Skin of body (tissue), 2 donors: ENCODE results near the gene IFNG. TPM values are rescaled to one million over a fixed set of nuclear protein-coding genes. Genes with fewer than 3 reads are reported as not detected.

ENCODE experiments used
- DNase-seq: peaks from one replicate; lab custom pipeline; 2025; lab: John Stamatoyannopoulos, UW
- total RNA-seq: library from RNA; depleted of rRNA; stranded (reverse); fragments of >200 nt; gene quantifications from one replicate; pipeline ENCODE4 v1.2.3, GENCODE V29; 2014

Gene IFNG
- total RNA-seq, 1 donor from 2014 or later, result 0.20 TPM

DNA sequence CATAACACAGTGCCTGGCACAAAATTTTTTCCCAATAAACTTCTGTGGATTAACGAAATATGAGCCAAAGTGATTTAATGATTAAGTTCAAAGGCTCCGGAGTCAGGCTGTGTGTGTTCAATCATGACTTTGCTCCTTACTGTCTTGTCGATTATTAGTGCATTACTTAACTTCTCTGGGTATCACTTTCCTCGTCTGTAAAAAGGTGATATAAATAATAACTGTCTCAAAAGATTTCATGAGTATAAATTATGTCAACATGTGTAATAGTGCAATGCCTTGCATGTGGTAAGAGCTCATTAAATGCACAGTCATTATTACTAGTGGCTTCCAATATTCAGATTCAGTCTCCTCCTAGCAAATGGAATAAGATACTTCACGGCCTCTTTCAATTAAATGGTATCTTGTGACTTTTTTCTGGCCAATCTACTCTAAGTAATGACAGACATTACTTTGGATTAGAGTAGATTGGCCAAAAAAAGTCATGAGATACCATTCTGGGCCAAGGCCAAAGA lies 6.8 kb upstream of the IFNG start:
- DNase-seq, result no peak

DNA sequence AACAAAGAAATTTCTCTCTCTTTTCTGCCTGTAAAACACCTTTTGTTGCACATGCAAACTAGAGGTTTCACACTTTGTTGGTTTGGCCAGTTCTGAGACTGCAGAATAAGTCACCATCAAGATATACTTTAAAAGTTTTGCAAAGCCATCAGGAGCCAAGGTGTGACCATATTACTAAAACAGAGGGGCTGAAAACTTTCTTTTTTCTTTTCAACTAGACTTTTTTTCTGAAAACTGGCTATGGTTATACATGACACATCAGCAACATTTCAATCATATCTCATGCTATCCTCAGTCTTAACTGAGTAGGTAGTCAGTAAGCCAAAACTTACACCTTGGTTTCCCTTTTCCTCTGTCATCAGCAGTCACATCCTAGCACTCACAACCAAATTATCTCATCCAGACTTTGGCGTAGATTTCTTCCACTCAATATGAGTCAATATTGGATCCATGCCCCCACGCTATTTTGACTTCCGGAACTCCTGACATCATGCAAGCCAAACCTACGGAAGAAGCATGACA lies 4.1 kb upstream of the IFNG start:
- no peak for DNase-seq

DNA sequence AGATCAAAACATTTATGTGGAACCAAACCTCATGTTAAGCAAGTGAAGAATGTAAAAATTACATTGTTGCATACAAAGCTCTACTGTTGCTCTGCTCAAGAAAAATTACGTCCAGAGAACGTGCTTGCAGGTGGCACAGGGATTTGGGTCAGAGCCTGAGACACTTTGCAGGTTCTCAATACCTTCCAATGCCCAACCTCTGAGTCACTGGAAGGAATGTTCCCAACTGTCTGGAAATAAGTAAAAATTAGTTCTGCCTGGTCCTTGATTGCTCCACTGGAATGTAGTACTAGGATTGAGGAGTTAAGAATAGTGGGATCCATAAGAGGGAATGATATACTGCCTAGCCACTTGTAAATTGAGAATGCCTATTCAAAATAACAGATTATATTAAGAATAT lies 2.8 kb upstream of the IFNG start:
- DNase-seq, result no peak

DNA sequence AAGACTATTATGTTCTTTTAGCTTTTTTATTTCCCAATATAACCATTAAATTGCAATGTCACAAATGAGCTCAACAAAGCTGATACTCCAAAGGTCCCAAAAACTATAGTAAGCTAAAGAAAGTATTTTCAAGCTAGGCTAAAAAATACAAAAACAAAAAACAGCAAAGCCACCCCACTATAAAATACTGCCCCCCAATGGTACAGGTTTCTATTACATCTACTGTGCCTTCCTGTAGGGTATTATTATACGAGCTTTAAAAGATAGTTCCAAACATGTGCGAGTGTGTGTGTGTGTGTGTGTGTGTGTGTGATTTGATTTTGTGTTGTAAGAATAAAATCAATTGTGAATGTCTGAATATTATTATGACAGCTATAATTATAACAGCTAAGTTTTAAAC lies 1.1 kb downstream of the IFNG start:
- no peak for DNase-seq

DNA sequence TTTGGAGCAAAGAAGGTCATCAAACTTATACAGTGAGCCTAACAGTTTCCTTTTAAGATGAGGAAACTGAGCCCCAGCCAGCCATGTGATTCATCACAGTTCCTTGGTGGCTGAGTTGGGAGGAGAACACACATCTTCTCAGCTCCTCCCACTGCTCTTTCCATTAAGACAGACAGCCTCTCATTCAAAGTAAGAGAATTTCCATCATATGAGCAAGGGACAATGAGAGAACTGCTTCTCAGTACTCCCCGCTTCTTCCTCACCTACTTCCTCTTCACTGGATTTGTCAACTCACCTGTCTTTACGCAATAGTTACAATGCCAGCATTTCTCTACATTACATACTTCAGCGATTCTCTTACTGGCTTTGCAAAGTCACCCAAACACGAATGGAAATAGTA lies 2.2 kb downstream of the IFNG start:
- no peak for DNase-seq

DNA sequence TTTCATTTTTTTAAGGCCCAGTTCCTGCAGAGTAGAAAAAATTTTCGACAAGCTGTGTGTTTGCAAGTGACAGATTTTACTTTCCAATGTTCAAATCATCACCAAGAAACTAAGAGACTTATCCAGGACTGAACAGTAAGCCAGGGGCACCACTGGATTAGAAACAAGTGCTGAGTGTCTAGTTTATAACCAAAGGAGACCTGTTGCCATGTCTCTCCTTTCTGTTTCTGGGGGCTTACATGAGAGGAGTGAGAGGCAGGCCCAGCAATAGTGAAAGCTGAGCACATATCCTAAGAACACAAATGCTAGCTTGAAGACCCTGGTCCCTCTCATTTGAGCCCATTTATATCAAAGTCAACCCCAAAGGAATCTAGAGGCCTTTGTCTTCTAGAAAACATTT lies 2.9 kb downstream of the IFNG start:
- no peak for DNase-seq

DNA sequence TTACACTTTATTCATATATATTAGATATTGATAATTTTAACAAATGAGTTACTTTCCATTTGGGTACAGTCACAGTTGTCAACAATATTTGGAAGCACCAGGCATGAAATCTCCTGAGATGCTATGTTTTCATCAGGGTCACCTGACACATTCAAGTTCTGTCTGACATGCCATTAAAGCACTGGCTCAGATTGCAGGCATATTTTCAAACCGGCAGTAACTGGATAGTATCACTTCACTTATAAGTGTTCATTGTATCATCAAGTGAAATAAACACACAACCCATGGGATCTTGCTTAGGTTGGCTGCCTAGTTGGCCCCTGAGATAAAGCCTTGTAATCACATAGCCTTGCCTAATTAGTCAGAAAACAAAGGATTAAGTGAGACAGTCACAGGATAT lies 4.8 kb downstream of the IFNG start:
- DNase-seq, result no peak

DNA sequence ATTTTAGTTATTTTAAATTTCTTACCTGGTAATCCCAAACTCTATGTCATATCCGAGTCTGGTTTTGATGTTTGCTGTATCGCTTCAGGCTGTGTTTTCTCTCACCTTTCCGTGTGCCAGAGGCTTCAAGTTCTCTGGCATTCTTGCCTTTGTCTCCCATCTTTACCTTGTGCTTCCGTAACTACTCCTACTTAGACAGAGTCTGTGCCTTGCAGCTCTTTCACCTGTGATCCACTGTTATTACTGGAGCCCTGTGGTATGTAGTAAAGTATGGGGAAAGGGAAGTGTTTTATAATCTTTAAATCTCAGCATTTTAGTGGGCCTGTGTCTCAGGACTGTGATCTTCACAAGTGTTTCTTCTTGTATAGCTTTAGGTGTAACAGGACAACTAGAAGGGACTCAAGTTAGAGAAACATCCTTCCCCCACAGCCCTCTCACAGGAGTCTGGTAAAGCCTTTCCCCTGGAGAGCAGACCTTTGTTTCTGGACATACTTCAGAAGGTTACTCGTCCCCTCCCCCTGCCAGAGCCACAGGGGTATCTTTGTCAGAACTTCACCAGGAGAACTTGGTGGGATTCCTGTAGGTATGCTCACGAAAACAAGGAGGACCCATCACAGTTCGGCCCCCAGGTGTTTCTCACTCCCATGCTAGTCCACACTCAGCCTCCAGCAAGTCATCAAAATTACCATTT lies 11.1 kb downstream of the IFNG start:
- DNase-seq, result no peak

DNA sequence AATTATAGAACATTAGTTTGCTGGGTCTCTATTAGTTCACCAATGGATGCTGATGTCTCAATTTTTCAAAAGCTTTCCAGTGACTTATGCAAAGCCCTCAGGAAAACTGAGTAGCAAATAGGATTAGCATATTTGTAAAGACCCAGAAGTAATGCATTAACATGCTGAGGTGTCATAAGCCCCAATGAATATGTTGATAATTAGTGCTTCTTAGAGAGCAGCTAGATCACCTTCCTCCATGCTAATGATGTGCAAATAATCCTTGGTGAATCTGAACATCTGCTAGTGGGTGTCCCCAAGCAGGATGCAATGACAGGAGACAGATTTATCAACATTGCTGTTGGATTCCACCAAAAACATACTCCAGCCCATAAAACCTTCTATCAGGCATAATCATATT lies 19.0 kb downstream of the IFNG start:
- DNase-seq, result no peak

DNA sequence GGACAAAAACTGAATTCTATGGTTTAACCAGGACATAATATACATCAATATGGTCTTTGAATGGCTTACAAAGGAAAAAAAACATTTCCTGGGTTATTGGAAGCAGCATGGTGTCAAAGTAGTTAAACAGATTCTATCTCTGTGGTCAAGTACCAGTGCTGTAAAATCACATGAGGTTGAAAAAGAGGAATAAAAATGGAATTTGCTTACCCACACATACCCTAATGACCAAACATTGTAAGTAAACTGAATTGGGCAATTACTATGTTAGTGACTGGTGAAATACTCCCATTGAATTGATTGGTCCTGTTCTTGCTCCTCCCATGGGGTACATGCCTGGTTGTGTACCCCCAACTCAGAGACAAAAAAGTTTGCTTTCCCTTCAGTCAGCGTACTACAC lies 19.6 kb downstream of the IFNG start:
- DNase-seq, result no peak

DNA sequence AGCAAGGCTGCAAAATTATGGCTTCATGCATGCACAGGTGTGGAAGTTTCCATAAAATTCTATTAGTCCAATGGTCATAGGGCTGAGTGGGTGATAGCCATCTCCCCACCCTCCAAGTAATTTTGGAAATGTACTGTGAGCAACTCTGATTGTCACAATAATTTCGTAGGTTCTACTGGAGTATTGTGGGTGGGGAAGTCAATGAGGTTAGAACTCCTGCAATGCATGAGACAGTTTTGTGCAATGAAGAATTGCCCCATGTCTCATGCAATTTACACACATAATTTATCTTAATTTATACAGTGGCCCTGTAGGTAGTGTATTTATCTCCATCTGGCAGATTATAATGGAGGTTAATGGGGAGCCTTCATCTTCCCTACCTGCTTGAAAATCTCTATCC lies 20.5 kb downstream of the IFNG start:
- no peak for DNase-seq

DNA sequence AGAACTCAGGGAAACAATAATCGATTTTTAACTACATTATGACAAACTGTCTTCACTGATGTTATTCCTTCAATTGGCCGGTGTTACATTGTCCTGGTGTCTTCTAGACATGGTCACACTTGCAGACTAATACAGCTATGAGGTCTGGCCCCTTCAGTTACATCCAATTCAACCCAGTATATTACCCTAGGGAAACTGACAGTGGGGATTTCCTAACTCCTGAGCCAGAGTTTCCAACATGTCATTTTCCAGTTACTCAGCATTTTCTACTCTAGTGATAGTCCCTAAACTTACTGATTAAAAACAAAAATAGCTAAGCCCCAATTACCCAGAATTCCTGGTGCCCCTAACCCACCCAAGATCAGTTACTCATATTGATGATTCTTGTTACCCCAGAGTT lies 21.1 kb downstream of the IFNG start:
- no peak for DNase-seq

DNA sequence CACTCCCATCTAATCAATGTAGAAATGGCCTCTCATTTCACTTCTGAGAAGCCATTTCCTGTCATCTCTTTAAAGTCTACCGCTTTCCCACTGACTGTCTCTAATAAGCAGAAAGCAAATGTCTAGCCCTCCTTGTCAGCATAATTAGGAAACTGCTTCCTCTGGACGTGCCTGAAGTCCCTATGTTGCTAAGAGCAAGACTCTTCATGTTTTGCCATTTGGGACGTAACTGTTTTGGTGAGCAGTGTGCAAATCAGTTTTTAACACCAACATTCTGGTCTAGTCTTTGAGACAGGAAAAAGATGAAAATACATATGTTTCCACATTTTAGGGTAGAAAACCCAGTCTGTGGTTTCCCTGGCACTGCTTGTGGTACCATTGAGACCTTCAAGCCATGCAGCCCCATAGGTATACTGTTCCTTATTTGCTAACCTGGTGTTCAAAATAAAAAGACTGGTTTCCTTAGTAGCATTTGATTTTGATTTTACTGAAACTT lies 22.2 kb downstream of the IFNG start:
- no peak for DNase-seq

DNA sequence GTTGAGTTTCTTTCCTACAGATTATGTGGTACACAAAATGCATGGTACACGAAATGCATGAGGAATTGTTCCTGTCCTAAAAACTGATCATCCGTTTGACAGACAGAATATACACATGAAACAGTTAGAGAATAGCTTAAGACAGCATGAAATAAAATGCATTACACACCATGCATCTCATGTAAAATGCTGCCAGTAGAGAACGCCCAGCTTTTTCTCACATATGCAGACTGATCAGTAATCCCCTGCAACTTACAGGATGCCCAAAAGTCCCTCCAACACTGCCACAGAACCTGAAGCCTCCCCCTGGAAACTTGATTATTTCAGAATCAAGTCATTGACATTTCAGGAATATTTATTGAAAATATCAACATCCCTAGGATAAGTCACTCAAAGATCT lies 24.0 kb downstream of the IFNG start:
- DNase-seq, result no peak

DNA sequence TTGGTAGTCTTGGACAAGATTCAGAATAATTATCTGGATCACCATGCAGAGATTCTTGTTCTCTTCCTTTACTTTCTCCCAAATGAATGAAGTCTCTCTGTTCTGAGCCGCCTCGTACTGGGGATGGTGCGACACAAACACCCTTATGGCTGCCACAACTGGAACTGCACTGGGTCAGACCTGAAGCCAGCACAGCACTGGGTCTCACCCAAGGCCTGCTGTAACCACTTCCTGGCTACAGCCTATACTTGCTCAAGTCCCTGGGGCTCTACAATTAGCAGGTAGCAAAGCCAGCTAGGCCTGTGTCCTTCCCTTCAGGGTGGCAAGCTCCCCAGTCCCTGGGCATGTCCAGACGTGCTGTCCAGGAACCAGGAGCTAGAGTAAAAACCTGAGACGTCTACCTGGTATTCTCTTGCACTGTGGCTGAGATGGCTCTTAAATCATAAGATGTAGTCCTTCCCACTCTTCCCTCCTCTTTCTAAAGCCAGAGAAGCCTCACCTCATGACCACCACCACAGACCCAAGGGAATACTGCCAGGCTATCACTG lies 27.6 kb downstream of the IFNG start:
- DNase-seq, result no peak

DNA sequence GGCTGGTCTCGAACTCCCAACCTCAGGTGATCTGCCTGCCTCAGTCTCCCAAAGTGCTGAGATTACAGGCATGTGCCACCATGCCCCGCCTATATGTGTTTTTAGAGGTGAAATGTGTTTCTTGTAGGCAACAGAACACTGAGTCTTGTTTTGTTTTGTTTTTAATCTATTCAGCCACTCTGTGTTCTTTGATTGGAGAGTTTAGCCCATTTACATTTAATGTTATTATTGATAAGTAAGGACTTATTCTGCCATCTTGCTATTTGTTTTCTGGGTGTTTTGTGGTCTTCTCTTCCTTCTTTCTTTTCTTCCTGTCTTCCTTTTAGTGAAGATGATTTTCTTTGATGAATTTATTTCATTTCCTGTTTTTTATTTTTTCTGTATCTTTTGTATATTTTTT lies 29.6 kb downstream of the IFNG start:
- DNase-seq, result no peak

DNA sequence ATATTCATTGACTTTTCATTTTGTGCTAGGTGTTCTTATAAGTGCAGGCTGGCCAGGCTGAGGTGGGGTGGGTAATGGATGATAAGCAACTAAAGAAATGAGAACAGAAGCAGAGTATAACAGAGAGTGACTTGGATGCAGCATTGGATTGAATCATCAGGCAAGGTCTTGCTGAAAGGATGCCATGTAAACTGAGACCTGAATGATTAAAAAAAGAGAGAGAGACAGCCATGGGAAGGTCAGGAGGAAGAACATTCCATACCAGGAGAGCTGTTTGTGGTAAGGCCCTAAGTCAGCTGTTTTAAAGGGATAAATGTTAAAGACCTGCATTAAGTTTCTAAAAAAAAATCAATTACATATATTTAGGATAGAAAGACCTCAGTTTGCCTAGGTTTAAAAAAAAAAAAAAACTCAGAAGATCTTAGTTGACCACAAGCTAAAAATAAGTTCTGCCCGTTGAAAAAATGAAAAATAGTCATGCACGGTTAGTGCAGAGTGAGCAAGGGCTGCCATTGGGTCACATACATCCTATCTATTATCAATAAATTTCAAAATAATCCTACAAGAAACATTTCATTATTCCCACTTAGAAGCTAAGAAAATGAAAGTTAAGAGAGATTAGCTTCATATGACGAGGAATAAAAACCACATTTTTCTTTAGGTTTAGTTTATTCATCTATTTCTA lies 37.2 kb downstream of the IFNG start:
- no peak for DNase-seq

DNA sequence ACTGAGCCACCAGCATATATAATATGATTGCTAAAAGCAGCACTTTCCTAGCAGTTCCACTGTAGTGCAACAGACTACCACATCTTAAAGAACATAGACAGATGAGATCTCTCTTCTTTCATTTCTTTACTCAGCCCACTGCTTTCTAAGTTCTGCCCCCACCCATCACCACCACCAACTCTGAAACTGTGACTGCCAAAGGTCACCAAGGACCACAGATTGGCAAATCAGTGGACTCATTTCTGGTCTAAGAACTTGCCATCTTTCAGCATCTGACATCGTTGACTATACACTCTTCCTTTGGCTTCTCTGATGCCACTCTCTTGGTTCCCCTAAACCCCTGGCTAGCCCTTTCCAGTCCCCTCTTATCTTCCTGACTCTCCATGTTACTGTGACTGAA lies 38.4 kb downstream of the IFNG start:
- no peak for DNase-seq

DNA sequence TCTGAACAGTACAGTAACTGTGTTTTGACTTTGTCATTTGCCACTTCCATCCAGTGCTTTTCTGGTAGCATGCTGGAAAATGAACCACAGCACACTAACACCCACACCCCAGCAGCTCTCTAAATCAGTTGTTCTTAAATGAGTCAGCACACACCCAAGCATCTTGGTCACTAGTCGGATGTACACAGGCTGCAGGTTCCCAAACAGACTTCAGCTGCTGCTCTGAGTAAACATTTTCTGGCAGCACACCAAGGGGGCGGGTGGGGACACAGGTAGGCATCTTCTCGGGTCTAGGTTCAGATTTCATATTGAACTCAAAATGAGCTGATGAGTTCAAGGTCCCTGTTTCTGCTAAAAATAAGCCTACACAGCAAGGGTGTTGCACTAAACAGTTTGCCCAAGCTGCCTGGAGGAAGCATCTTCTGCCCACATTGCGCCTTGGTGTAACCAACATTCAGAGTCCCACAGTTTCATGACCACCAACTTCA lies 39.8 kb downstream of the IFNG start:
- DNase-seq, result no peak

DNA sequence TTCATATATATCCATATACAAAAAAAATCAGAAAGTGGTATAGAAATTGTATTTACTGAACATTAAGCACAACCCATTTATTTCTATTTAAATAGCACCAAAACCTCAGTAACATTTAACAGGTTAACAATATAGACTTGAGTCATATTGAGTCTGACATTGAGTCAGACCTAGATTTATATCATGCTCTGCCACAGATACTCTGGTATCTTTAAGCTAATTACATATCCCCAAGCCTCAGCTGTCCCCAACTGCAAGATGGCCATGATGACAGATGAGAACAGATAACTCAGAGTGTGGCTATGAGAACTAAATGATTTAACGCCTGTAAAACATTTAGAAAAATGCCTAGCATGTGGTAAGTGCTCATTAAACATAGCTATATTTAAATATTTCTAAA lies 40.3 kb downstream of the IFNG start:
- DNase-seq, result no peak

DNA sequence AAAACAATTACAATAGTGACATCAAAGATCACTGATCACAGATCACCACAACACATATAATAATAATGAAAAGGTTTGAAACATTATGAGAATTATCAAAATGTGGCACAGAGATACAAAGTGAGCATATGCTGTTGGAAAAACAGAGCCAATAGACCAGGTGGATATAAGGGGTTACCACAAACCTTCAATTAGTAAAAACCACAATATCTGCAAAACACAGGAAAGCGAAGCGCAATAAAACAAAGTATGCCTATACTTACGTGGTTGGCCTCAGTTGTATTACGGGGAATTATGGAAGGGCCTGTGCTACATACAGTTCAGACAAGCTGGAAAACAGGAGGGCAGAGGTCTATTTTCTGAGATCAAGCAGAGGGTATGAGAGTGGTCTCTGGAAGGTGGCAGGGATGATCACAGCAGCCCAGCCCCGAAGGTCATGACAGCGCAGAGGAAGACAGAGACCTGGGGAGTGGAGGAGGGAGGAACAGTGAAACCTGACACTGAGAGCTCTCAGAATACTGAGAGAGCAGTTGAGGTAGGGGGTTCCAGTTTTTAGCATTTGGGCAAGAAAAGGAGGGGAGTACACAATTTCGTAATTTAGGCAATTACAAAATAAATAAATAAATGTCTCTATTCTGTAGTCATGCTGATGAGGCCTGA lies 41.3 kb downstream of the IFNG start:
- no peak for DNase-seq

DNA sequence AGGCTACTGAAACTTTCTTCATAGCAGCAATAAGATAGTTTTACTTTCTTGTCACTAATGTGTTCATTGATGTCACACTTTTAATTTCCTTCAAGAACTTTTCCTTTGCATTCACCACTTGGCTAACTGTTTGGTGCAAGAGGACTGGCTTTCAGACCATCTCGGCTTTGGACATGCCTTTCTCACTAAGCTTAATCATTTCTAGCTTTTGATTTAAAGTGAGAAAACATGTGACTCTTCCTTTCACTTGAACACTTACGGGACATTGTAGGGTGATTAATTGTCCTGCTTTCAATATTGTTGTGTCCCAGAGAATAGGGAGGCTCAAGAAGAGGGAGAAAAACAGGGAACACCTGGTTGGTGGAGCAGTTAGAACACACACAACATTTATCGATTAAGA lies 41.9 kb downstream of the IFNG start:
- no peak for DNase-seq
